Measurements from ENCODE around the gene ATP2B3.
A peak's percentile ranks its signal among the peaks of the same experiment; 100 is the strongest.

DNA sequence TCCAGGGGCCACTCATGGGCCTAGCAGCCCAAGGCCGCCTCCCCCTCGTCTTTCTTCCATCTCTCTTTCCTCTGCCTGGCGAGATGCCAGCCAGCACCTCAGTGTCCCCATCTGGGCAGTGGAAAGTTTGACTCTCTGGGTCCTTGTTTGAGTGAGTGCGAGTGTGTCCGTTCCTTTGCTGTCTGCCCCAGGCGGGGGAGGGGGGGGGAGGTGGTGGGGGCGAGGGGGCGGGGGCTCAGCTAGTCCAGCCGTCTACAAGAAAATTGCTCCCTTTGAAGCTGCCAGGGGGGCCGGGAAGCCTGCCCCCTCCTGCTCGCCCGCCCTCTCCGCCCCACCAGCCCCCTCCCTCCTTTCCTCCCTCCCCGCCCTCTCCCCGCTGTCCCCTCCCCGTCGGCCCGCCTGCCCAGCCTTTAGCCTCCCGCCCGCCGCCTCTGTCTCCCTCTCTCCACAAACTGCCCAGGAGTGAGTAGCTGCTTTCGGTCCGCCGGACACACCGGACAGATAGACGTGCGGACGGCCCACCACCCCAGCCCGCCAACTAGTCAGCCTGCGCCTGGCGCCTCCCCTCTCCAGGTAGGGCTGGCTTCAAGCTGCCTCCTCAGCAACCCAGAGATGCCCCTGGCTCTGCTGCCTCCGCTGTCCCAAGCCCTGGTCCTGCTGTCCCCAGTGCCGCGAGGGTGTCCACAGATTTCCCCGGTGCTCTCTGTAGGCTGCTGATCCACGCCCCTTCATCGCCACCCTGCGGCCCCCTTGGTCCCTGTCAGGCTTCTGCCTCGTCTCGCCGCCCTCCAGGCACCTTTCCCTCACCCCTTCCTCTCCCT lies 22.7 kb upstream of the ATP2B3 start, which contains the start of gene BGN:
- TF ChIP-seq, protein P1, sequence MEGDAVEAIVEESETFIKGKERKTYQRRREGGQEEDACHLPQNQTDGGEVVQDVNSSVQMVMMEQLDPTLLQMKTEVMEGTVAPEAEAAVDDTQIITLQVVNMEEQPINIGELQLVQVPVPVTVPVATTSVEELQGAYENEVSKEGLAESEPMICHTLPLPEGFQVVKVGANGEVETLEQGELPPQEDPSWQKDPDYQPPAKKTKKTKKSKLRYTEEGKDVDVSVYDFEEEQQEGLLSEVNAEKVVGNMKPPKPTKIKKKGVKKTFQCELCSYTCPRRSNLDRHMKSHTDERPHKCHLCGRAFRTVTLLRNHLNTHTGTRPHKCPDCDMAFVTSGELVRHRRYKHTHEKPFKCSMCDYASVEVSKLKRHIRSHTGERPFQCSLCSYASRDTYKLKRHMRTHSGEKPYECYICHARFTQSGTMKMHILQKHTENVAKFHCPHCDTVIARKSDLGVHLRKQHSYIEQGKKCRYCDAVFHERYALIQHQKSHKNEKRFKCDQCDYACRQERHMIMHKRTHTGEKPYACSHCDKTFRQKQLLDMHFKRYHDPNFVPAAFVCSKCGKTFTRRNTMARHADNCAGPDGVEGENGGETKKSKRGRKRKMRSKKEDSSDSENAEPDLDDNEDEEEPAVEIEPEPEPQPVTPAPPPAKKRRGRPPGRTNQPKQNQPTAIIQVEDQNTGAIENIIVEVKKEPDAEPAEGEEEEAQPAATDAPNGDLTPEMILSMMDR (IDR thresholded peaks at IDR 0.05) = peak in 2 of 4 experiments; percentile 29 to 39
- no peak for TF ChIP-seq POLR2A (IDR thresholded peaks at IDR 0.05)
- no peak for TF ChIP-seq POLR2AphosphoS5 (IDR thresholded peaks at IDR 0.05)
